MM.1S (cell line): Measurements from ENCODE around the gene GPATCH2.

ENCODE experiments used
- DNase-seq: peaks from one replicate; pipeline ENCODE4 v3.0.0-alpha.2; 2015
- H2AFZ ChIP-seq: fragments of 300-600 bp; sonication (generic); 2 replicates; pipeline ENCODE4 v1.6.0; 2016; ENCODE audit warnings: antibody characterized with exemption, low read length
- H3F3A ChIP-seq: fragments of 300-600 bp; sonication (generic); 2 replicates; pipeline ENCODE4 v1.6.1; 2016; ENCODE audit warnings: mild to moderate bottlenecking, antibody characterized with exemption, low read length, moderate library complexity, mixed read lengths; ENCODE audit not compliant: insufficient read depth
- H3K27ac ChIP-seq: fragments of 300-600 bp; sonication (generic); 2 replicates; pipeline ENCODE4 v1.5.1; 2016; ENCODE audit warnings: mild to moderate bottlenecking, low read length
- H3K27me3 ChIP-seq: fragments of 300-600 bp; sonication (generic); replicated peaks from 2 replicates; pipeline ENCODE4 v1.6.0; 2016; ENCODE audit warnings: low read length; ENCODE audit not compliant: insufficient read depth
- H3K36me3 ChIP-seq: fragments of 300-600 bp; sonication (generic); replicated peaks from 2 replicates; pipeline ENCODE4 v1.6.1; 2016; ENCODE audit warnings: mild to moderate bottlenecking, low read length, mixed read lengths; ENCODE audit not compliant: insufficient read depth
- H3K4me1 ChIP-seq: fragments of 300-600 bp; sonication (generic); 2 replicates; pipeline ENCODE4 v1.6.1; 2016; ENCODE audit warnings: low read length, mixed read lengths
- H3K4me2 ChIP-seq: fragments of 300-600 bp; sonication (generic); 2 replicates; pipeline ENCODE4 v1.6.0; 2016; ENCODE audit warnings: low read depth, low read length
- H3K4me3 ChIP-seq: fragments of 300-600 bp; sonication (generic); 2 replicates; pipeline ENCODE4 v1.5.1; 2016; ENCODE audit warnings: low read length, mixed read lengths
- H3K79me2 ChIP-seq: fragments of 300-600 bp; sonication (generic); 2 replicates; pipeline ENCODE4 v1.6.1; 2016; ENCODE audit warnings: mixed run types, low read length, mixed read lengths
- H3K9ac ChIP-seq: fragments of 300-600 bp; sonication (generic); 2 replicates; pipeline ENCODE4 v1.6.1; 2016; ENCODE audit warnings: low read length, mixed read lengths
- H3K9me2 ChIP-seq: fragments of 300-600 bp; sonication (generic); replicated peaks from 2 replicates; pipeline ENCODE4 v1.6.1; 2016; ENCODE audit warnings: mild to moderate bottlenecking, low read length, mixed read lengths; ENCODE audit not compliant: insufficient read depth
- H3K9me3 ChIP-seq: fragments of 300-600 bp; sonication (generic); replicated peaks from 2 replicates; pipeline ENCODE4 v1.6.1; 2016; ENCODE audit warnings: mild to moderate bottlenecking, low read length, mixed read lengths; ENCODE audit not compliant: insufficient read depth
- H4K20me1 ChIP-seq: fragments of 300-600 bp; sonication (generic); 2 replicates; pipeline ENCODE4 v1.6.1; 2016; ENCODE audit warnings: mild to moderate bottlenecking, low read length, moderate library complexity, mixed read lengths; ENCODE audit not compliant: insufficient read depth
- EZH2 ChIP-seq: fragments of 300-600 bp; sonication (generic); optimal IDR thresholded peaks from 2 replicates; pipeline ENCODE3; 2017; ENCODE audit warnings: low read depth, mild to moderate bottlenecking, antibody characterized with exemption, low read length, mixed read lengths
- EZH2phosphoT487 ChIP-seq: fragments of 300-600 bp; sonication (generic); IDR thresholded peaks from 2 replicates; pipeline ENCODE4 v1.6.1; 2018; ENCODE audit warnings: antibody characterized with exemption, low read length
- TF ChIP-seq, protein P1 (sequence below): fragments of 300-600 bp; sonication (generic); IDR thresholded peaks from 2 replicates; pipeline ENCODE4 v1.5.1; 2016; ENCODE audit warnings: antibody characterized with exemption, low read length, mixed read lengths

GPATCH2 gene

GRCh38 chr1:217564833-217565232 lies 66.1 kb downstream of the GPATCH2 start:
- Histone ChIP-seq H3K9me3 (no peaks in the 10 kb centered on the region), H3K9ac (no peak overlapping the region), H3F3A (no peaks in the 10 kb centered on the region), H3K36me3 (no peaks in the 10 kb centered on the region), H3K9me2 (no peaks in the 10 kb centered on the region), H3K4me1 (no peaks in the 10 kb centered on the region), H4K20me1 (no peaks in the 10 kb centered on the region), H3K79me2 (no peaks in the 10 kb centered on the region), H2AFZ (no peak overlapping the region), H3K27ac (no peak overlapping the region), H3K27me3 (no peaks in the 10 kb centered on the region), H3K4me2 (no peak overlapping the region), H3K4me3 (no peak overlapping the region)
- TF ChIP-seq EZH2 (no peak), EZH2phosphoT487 (no peak)
- TF ChIP-seq, protein P1, sequence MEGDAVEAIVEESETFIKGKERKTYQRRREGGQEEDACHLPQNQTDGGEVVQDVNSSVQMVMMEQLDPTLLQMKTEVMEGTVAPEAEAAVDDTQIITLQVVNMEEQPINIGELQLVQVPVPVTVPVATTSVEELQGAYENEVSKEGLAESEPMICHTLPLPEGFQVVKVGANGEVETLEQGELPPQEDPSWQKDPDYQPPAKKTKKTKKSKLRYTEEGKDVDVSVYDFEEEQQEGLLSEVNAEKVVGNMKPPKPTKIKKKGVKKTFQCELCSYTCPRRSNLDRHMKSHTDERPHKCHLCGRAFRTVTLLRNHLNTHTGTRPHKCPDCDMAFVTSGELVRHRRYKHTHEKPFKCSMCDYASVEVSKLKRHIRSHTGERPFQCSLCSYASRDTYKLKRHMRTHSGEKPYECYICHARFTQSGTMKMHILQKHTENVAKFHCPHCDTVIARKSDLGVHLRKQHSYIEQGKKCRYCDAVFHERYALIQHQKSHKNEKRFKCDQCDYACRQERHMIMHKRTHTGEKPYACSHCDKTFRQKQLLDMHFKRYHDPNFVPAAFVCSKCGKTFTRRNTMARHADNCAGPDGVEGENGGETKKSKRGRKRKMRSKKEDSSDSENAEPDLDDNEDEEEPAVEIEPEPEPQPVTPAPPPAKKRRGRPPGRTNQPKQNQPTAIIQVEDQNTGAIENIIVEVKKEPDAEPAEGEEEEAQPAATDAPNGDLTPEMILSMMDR, result no peak
- DNase-seq, result no peak

DNA sequence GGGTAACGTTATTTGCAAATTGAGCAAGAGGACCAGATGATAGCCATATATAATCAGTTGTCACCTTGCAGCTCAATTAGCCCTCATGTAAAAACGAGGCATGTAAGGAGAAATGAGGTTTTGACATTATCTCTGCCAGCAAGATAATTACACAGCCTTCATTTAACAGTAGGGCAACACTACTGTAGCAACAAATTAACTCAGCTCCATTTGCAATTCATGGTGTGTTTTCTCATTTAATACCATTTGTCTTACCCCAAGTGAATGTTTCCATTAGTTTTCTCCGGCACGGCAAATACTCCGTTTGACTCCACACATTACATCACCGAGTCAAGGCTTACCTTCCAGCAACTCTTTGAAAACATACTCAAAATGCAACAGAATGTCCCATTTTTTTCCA lies 66.7 kb downstream of the GPATCH2 start:
- TF ChIP-seq EZH2 (no peak), EZH2phosphoT487 (no peak)
- TF ChIP-seq, protein P1, result no peak
- Histone ChIP-seq H3K9me3 (no peaks in the 10 kb centered on the region), H3K9ac (no peak overlapping the region)

GRCh38 chr1:217563179-217563578 lies 67.7 kb downstream of the GPATCH2 start:
- no peaks in the 10 kb centered on the region for H3K4me1 ChIP-seq
- no peak overlapping the region for H3K9ac ChIP-seq
- H3F3A ChIP-seq, result no peaks in the 10 kb centered on the region
- H3K27ac ChIP-seq, result no peak overlapping the region
- no peak for TF ChIP-seq EZH2
- TF ChIP-seq, protein P1, result no peak
- no peak for TF ChIP-seq EZH2phosphoT487
- H3K4me2 ChIP-seq, result no peak overlapping the region
- no peaks in the 10 kb centered on the region for H3K36me3 ChIP-seq
- H3K9me3 ChIP-seq, result no peaks in the 10 kb centered on the region
- no peak for DNase-seq
- no peaks in the 10 kb centered on the region for H4K20me1 ChIP-seq
- no peaks in the 10 kb centered on the region for H3K9me2 ChIP-seq
- no peak overlapping the region for H2AFZ ChIP-seq
- no peak overlapping the region for H3K4me3 ChIP-seq
- H3K79me2 ChIP-seq, result no peaks in the 10 kb centered on the region
- no peaks in the 10 kb centered on the region for H3K27me3 ChIP-seq

More for the DNA sequence above, 66.7 kb downstream of the GPATCH2 start:
- Histone ChIP-seq H3F3A (no peaks in the 10 kb centered on the region), H3K9me2 (no peaks in the 10 kb centered on the region), H3K27ac (no peak overlapping the region), H3K4me3 (no peak overlapping the region), H3K79me2 (no peaks in the 10 kb centered on the region), H4K20me1 (no peaks in the 10 kb centered on the region), H3K4me1 (no peaks in the 10 kb centered on the region), H3K36me3 (no peaks in the 10 kb centered on the region), H3K27me3 (no peaks in the 10 kb centered on the region), H3K4me2 (no peak overlapping the region), H2AFZ (no peak overlapping the region)
- DNase-seq, result no peak
